Spleen (tissue), 7 donors: ENCODE measurements around the gene SHKBP1.

Experiments used
- CTCF ChIP-seq, 11 experiments: fragments of 200-600 bp in 7 of 11; fragments of 450-650 bp in 4 of 11; sonication (generic) in 4 of 11; IDR thresholded peaks in 8 of 11; conservative IDR thresholded peaks in 3 of 11; 1 replicate in 7 of 11; 2 replicates in 4 of 11; pipeline versions ENCODE4 v1.4.0 to v1.8.0; 2016 to 2021; ENCODE audit warnings: antibody characterized with exemption in 11 of 11, inconsistent platforms in 4 of 11, mild to moderate bottlenecking in 1 of 11
- POLR2A ChIP-seq, 3 donors: fragments of 450-650 bp; IDR thresholded peaks; one replicate each; pipeline ENCODE4 v1.5.1; 2017; ENCODE audit warnings: antibody characterized with exemption in 3 of 3, mild to moderate bottlenecking in 1 of 3
- donor health status: DM: no; HTN: no; CAD: no; lungs with moderate emphysema.
- donor health status: DM: no; HTN: no; CAD: no.
- donor health status: DM: no; HTN: no; CAD: no.

DNA sequence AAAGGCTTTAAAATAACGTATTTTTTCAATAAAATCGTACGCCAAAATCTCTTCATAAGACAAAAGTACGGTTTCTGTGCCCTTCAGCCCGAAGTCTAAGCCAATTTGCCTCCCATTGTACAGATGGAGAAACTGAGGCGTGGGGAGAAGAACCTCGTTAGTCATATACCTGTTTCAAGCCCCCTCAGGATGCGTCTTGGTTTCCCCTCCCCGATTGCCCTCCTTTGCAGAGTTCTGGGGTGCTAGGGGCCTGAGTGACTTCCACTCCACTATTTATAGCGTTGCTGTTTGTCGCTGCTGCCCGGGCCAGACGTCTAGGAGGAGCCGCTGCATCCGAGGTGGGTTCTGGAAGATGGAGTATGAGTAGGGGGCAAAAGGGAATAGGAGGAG is 22.2 kb downstream of the SHKBP1 start:
- TF ChIP-seq CTCF (IDR thresholded peaks at IDR 0.05 in 8 of 11, conservative IDR thresholded peaks at IDR 0.05 in 3 of 11) (peak in 4 of 11 experiments; percentile 4 to 37 (median 20)), POLR2A (IDR thresholded peaks at IDR 0.05) (no peak)
